MM.1S (cell line): ENCODE measurements around the gene MACROD2.

Experiments
- DNase-seq: peaks from one replicate; pipeline ENCODE4 v3.0.0-alpha.2; 2015
- H2AFZ ChIP-seq: fragments of 300-600 bp; sonication (generic); 2 replicates; pipeline ENCODE4 v1.6.0; 2016; ENCODE audit warnings: antibody characterized with exemption, low read length
- H3F3A ChIP-seq: fragments of 300-600 bp; sonication (generic); 2 replicates; pipeline ENCODE4 v1.6.1; 2016; ENCODE audit warnings: mild to moderate bottlenecking, antibody characterized with exemption, low read length, moderate library complexity, mixed read lengths; ENCODE audit not compliant: insufficient read depth
- H3K27ac ChIP-seq: fragments of 300-600 bp; sonication (generic); 2 replicates; pipeline ENCODE4 v1.5.1; 2016; ENCODE audit warnings: mild to moderate bottlenecking, low read length
- H3K27me3 ChIP-seq: fragments of 300-600 bp; sonication (generic); replicated peaks from 2 replicates; pipeline ENCODE4 v1.6.0; 2016; ENCODE audit warnings: low read length; ENCODE audit not compliant: insufficient read depth
- H3K36me3 ChIP-seq: fragments of 300-600 bp; sonication (generic); replicated peaks from 2 replicates; pipeline ENCODE4 v1.6.1; 2016; ENCODE audit warnings: mild to moderate bottlenecking, low read length, mixed read lengths; ENCODE audit not compliant: insufficient read depth
- H3K4me1 ChIP-seq: fragments of 300-600 bp; sonication (generic); 2 replicates; pipeline ENCODE4 v1.6.1; 2016; ENCODE audit warnings: low read length, mixed read lengths
- H3K4me2 ChIP-seq: fragments of 300-600 bp; sonication (generic); 2 replicates; pipeline ENCODE4 v1.6.0; 2016; ENCODE audit warnings: low read depth, low read length
- H3K4me3 ChIP-seq: fragments of 300-600 bp; sonication (generic); 2 replicates; pipeline ENCODE4 v1.5.1; 2016; ENCODE audit warnings: low read length, mixed read lengths
- H3K79me2 ChIP-seq: fragments of 300-600 bp; sonication (generic); 2 replicates; pipeline ENCODE4 v1.6.1; 2016; ENCODE audit warnings: mixed run types, low read length, mixed read lengths
- H3K9ac ChIP-seq: fragments of 300-600 bp; sonication (generic); 2 replicates; pipeline ENCODE4 v1.6.1; 2016; ENCODE audit warnings: low read length, mixed read lengths
- H3K9me2 ChIP-seq: fragments of 300-600 bp; sonication (generic); replicated peaks from 2 replicates; pipeline ENCODE4 v1.6.1; 2016; ENCODE audit warnings: mild to moderate bottlenecking, low read length, mixed read lengths; ENCODE audit not compliant: insufficient read depth
- H3K9me3 ChIP-seq: fragments of 300-600 bp; sonication (generic); replicated peaks from 2 replicates; pipeline ENCODE4 v1.6.1; 2016; ENCODE audit warnings: mild to moderate bottlenecking, low read length, mixed read lengths; ENCODE audit not compliant: insufficient read depth
- H4K20me1 ChIP-seq: fragments of 300-600 bp; sonication (generic); 2 replicates; pipeline ENCODE4 v1.6.1; 2016; ENCODE audit warnings: mild to moderate bottlenecking, low read length, moderate library complexity, mixed read lengths; ENCODE audit not compliant: insufficient read depth
- EZH2 ChIP-seq: fragments of 300-600 bp; sonication (generic); optimal IDR thresholded peaks from 2 replicates; pipeline ENCODE3; 2017; ENCODE audit warnings: low read depth, mild to moderate bottlenecking, antibody characterized with exemption, low read length, mixed read lengths
- EZH2phosphoT487 ChIP-seq: fragments of 300-600 bp; sonication (generic); IDR thresholded peaks from 2 replicates; pipeline ENCODE4 v1.6.1; 2018; ENCODE audit warnings: antibody characterized with exemption, low read length
- TF ChIP-seq, protein P1 (sequence below): fragments of 300-600 bp; sonication (generic); IDR thresholded peaks from 2 replicates; pipeline ENCODE4 v1.5.1; 2016; ENCODE audit warnings: antibody characterized with exemption, low read length, mixed read lengths

MACROD2 gene

DNA sequence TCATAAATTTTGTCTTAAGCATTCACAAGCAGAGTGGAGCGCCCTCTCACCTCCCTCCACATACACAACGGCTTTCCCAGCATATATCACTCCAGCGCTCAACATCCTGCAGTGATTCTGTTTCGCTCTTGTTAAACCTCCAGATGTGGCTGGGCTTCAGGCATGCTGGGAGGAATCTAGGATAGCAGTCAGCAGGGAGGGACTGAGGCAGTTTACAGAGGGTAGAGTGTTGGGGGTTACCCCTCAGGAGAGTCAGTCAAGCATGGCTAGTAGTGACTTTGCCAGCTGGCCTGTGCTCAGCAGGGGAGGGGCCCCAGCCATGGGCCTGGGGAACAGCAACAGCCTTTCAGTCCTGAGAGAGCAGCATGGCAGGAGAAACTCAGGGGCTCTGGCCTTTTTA is 503.5 kb downstream of the MACROD2 start:
- DNase-seq, result no peak
- Histone ChIP-seq H4K20me1 (no peaks in the 10 kb centered on the region), H3K4me2 (no peak overlapping the region), H3K27ac (no peak overlapping the region), H3K4me1 (no peaks in the 10 kb centered on the region), H3K36me3 (no peaks in the 10 kb centered on the region), H3K9me3 (no peaks in the 10 kb centered on the region), H3K79me2 (no peaks in the 10 kb centered on the region), H3K4me3 (no peak overlapping the region), H3K9me2 (no peaks in the 10 kb centered on the region), H3K9ac (no peak overlapping the region), H3F3A (no peaks in the 10 kb centered on the region), H3K27me3 (no peaks in the 10 kb centered on the region), H2AFZ (no peak overlapping the region)
- TF ChIP-seq, protein P1, sequence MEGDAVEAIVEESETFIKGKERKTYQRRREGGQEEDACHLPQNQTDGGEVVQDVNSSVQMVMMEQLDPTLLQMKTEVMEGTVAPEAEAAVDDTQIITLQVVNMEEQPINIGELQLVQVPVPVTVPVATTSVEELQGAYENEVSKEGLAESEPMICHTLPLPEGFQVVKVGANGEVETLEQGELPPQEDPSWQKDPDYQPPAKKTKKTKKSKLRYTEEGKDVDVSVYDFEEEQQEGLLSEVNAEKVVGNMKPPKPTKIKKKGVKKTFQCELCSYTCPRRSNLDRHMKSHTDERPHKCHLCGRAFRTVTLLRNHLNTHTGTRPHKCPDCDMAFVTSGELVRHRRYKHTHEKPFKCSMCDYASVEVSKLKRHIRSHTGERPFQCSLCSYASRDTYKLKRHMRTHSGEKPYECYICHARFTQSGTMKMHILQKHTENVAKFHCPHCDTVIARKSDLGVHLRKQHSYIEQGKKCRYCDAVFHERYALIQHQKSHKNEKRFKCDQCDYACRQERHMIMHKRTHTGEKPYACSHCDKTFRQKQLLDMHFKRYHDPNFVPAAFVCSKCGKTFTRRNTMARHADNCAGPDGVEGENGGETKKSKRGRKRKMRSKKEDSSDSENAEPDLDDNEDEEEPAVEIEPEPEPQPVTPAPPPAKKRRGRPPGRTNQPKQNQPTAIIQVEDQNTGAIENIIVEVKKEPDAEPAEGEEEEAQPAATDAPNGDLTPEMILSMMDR, result no peak
- TF ChIP-seq EZH2 (no peak), EZH2phosphoT487 (no peak)

DNA sequence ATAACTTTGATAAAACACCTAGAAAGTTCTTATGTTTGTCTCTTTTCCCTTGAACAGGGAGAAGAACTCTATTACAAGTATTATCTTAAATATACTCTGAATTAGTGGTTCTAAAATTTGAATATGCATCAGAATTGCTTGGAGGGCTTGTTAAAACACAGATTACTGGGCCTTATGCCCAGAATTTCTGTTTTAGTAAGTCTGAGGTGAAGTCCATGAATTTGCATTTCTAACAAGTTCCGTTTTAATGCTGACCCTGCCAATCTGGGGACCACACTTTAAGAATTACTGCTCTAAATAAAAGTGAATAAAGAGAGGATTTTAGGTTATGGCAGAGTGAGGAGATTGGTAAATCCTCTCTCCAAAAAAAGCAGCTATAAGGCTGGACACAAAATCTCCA is 510.2 kb downstream of the MACROD2 start:
- Histone ChIP-seq H3K9me2 (no peaks in the 10 kb centered on the region), H3K36me3 (no peaks in the 10 kb centered on the region), H3K4me2 (no peak overlapping the region), H3K9ac (no peak overlapping the region), H3K79me2 (no peaks in the 10 kb centered on the region), H3K9me3 (no peaks in the 10 kb centered on the region), H3F3A (no peaks in the 10 kb centered on the region), H2AFZ (no peak overlapping the region), H3K27ac (no peak overlapping the region), H4K20me1 (no peaks in the 10 kb centered on the region), H3K4me3 (no peak overlapping the region), H3K27me3 (no peaks in the 10 kb centered on the region), H3K4me1 (no peaks in the 10 kb centered on the region)
- no peak for DNase-seq
- TF ChIP-seq EZH2phosphoT487 (no peak), EZH2 (no peak)
- TF ChIP-seq, protein P1, result no peak

DNA sequence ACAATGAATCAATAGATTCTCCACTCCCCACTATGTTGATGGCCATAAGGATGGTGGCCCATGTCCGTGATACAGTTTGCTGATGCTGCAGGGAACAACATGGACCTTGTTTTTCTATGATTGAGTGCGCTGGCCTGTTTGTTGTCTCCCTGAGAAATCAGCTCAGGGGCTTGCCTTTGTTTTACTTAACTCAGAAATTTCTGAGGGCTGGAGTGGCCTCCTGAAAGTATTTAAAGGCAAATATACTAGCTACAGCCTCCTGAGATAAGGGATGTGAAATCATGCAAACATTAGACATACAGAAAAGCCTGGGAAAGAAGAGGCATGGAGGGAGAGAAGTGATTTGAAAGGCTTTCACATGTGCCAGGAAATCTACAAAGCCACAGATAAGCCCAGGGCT is 512.4 kb downstream of the MACROD2 start:
- Histone ChIP-seq H3K27ac (no peak overlapping the region), H3K9me2 (no peaks in the 10 kb centered on the region), H3K4me3 (no peak overlapping the region), H3K36me3 (no peaks in the 10 kb centered on the region), H3K4me1 (no peaks in the 10 kb centered on the region), H3K27me3 (no peaks in the 10 kb centered on the region), H3K79me2 (no peaks in the 10 kb centered on the region), H3K9me3 (no peaks in the 10 kb centered on the region), H2AFZ (no peak overlapping the region), H3K4me2 (no peak overlapping the region), H4K20me1 (no peaks in the 10 kb centered on the region), H3K9ac (no peak overlapping the region), H3F3A (no peaks in the 10 kb centered on the region)
- no peak for DNase-seq
- TF ChIP-seq EZH2, result no peak

DNA sequence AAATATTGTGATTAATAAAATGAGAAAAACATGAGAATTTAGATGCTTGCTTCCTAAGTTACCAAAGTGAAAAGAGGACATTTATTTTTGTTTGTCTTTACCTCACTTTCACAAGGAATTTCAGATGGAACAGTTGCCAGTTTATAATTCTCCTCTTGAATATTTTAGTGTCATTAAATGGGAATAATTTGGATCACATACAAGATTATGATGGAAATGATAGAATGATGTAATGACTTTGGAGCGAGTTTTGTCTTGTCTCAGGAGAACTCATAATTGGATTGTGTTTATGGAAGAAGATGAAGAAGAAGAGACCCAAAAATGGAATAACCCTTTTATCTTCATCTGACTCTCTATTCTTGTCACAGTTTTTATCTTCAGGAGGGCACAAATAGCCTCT is 515.0 kb downstream of the MACROD2 start:
- Histone ChIP-seq H3K9ac (no peak overlapping the region), H3K36me3 (no peaks in the 10 kb centered on the region), H3F3A (no peaks in the 10 kb centered on the region), H3K9me3 (no peaks in the 10 kb centered on the region), H3K4me3 (no peak overlapping the region), H3K27ac (no peak overlapping the region), H3K9me2 (no peaks in the 10 kb centered on the region), H3K27me3 (no peaks in the 10 kb centered on the region), H3K79me2 (no peaks in the 10 kb centered on the region), H3K4me2 (no peak overlapping the region), H3K4me1 (no peaks in the 10 kb centered on the region), H4K20me1 (no peaks in the 10 kb centered on the region), H2AFZ (no peak overlapping the region)
- no peak for DNase-seq
- TF ChIP-seq, protein P1, result no peak
- TF ChIP-seq EZH2 (no peak), EZH2phosphoT487 (no peak)
